ENCODE data around the gene LDHD. TPM values are rescaled to one million over a fixed set of nuclear protein-coding genes. Genes with fewer than 3 reads are reported as not detected.
A peak's percentile ranks its signal among the peaks of the same experiment; 100 is the strongest.

The LDHD gene
- total RNA-seq (2021; fragmentation: NEBNext Ultra II Directional; extraction: Animal tissue kit (Norgen Biotek cat#: 25700)): 1 to 10 TPM in 2 of 6 experiments, under 1 TPM in 4; 0.58 to 2.0 (median 0.77) TPM
- long read RNA-seq, partial matches to known transcripts: 0 of 3 reads
- long read RNA-seq, other reads (novel, unspliced or antisense): 0 of 3 reads

DNA sequence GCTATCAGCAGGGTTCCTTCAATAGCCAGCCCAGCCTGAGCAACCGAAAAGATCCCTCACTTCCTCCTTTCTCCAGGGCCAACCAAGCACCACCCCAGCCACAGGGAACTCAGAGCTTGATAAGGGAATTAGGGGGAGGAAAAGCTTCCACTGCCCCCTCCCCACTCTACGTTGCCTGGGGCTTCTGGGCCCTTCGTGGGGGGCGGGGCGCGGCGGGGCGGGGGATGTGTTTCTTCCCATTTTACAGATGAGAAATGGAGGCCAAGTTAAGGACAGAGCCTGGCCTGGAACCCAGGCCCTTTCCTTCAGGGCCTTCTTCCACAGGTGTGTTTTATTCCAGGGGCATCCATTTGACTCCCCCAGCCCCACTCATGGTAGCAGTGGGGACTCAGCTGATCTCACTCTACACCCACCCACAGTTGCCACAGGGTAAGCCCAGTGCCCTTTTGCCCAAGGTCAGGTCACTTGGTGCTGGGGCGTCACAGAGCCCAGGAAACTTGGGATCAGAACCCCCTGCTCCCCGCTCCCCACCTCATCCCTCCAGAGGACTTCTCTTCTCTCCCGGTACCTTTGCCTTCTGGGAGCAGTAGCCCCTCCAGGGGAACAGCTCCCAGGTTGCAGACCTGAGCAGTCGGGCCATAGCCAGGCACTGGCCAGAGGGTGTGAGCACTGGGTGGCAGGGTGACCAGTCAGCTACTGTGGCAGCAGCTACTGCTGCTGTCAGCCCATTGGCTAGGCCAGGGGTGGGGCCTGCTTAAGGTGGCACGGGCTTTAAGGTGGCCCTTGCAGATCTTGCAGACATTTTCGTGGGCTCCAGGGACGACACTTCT is at the start of gene LDHD:
Gene LDHD (minus strand): TSS at position 700 of the 830 bp plus-strand sequence. CDS start 60 bp downstream, at position 640.
- peaks cover 2% of the 10 kb centered on the region; the same call in 1 of the 2 replicates for H3K36me3 Mint-ChIP-seq (ENCODE audit: low read depth)
- H3K4me1 Mint-ChIP-seq (ENCODE audit: low read depth): peaks cover 9% of the 10 kb centered on the region
- H3K27me3 Mint-ChIP-seq (ENCODE audit: insufficient read depth): peaks cover 9% of the 10 kb centered on the region
- peaks cover 3% of the 10 kb centered on the region for H3K9me3 Mint-ChIP-seq
- TF ChIP-seq, protein P1, sequence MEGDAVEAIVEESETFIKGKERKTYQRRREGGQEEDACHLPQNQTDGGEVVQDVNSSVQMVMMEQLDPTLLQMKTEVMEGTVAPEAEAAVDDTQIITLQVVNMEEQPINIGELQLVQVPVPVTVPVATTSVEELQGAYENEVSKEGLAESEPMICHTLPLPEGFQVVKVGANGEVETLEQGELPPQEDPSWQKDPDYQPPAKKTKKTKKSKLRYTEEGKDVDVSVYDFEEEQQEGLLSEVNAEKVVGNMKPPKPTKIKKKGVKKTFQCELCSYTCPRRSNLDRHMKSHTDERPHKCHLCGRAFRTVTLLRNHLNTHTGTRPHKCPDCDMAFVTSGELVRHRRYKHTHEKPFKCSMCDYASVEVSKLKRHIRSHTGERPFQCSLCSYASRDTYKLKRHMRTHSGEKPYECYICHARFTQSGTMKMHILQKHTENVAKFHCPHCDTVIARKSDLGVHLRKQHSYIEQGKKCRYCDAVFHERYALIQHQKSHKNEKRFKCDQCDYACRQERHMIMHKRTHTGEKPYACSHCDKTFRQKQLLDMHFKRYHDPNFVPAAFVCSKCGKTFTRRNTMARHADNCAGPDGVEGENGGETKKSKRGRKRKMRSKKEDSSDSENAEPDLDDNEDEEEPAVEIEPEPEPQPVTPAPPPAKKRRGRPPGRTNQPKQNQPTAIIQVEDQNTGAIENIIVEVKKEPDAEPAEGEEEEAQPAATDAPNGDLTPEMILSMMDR (IDR thresholded peaks at IDR 0.05): no peak
- peak; percentile 29 for DNase-seq
- H3K27ac Mint-ChIP-seq: no peak within 1 kb of the TSS
- H3K4me3 Mint-ChIP-seq: peak within 1 kb of the TSS; percentile 80

DNA sequence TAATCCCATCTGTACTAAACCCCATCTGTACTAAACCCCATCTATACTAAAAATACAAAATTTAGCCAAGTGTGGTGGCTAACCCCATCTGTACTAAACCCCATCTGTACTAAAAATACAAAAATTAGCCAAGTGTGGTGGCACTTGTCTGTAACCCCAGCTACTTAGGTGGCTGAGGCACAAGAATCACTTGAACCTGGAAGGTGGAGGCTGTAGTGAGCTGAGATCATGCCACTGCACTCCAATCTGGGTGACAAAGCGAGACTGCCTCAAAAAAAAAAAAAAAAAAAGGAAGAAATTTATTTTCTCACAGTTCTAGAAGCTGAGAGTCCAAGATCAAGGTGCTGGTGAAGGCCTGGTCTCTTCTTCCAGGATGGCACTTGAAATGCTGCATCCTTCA is 43.8 kb upstream of the LDHD start:
- Mint-ChIP-seq H3K27me3 (ENCODE audit: insufficient read depth) (no peaks in the 10 kb centered on the region), H3K4me1 (ENCODE audit: low read depth) (no peaks in the 10 kb centered on the region), H3K4me3 (no peak overlapping the region), H3K27ac (no peak overlapping the region), H3K36me3 (ENCODE audit: low read depth) (peaks cover 78% of the 10 kb centered on the region), H3K9me3 (peaks cover 50% of the 10 kb centered on the region)
- DNase-seq: no peak
- TF ChIP-seq, protein P1 (IDR thresholded peaks at IDR 0.05): no peak

- H3K9me3 Mint-ChIP-seq: peaks cover 40% of the 10 kb centered on the region
- no peak overlapping the region for H3K27ac Mint-ChIP-seq
- peaks cover 15% of the 10 kb centered on the region for H3K4me1 Mint-ChIP-seq (ENCODE audit: low read depth)
- no peak for DNase-seq
- H3K36me3 Mint-ChIP-seq (ENCODE audit: low read depth): peaks cover 67% of the 10 kb centered on the region
- no peak overlapping the region for H3K4me3 Mint-ChIP-seq
- TF ChIP-seq, protein P1 (IDR thresholded peaks at IDR 0.05): no peak
- H3K27me3 Mint-ChIP-seq (ENCODE audit: insufficient read depth): no peaks in the 10 kb centered on the region
These were observed 36.1 kb upstream of the LDHD start for GRCh38 chr16:75152635-75153034.

DNA sequence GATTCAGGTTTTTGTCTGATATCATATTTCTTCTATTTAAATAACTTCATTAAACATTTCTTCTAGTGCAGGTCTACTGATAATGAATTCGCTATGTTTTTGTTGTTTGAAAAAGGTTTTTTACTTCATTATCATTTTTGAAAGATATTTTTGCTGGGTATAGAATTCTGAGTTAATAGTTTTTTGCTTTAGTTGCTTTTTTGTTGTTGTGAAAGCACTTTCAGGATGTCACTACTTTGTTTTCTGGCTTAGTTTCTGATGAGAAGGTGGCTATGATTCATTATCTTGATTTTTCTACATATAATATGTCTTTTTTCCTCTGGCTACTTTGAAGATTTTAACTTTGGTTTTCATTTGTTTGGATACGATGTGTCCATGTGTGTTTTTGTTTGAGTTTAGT is 35.2 kb upstream of the LDHD start:
- H3K36me3 Mint-ChIP-seq (ENCODE audit: low read depth): peaks cover 59% of the 10 kb centered on the region
- no peak overlapping the region for H3K4me3 Mint-ChIP-seq
- DNase-seq: no peak
- H3K27ac Mint-ChIP-seq: no peak overlapping the region
- TF ChIP-seq, protein P1 (IDR thresholded peaks at IDR 0.05): no peak
- H3K27me3 Mint-ChIP-seq (ENCODE audit: insufficient read depth): no peaks in the 10 kb centered on the region
- peaks cover 19% of the 10 kb centered on the region for H3K4me1 Mint-ChIP-seq (ENCODE audit: low read depth)
- peaks cover 40% of the 10 kb centered on the region for H3K9me3 Mint-ChIP-seq

GRCh38 chr16:75148311-75149195 is 32.0 kb upstream of the LDHD start, which contains the start of gene ZFP1:
TSS of gene ZFP1 (plus strand) at chr16:75148524. CDS start at chr16:75152952, 4,428 bp downstream.
- Mint-ChIP-seq H3K4me3 (peak within 1 kb of the TSS; percentile 93), H3K27me3 (ENCODE audit: insufficient read depth) (no peaks in the 10 kb centered on the region), H3K27ac (peak within 1 kb of the TSS; percentile 87), H3K36me3 (ENCODE audit: low read depth) (peaks cover 42% of the 10 kb centered on the region), H3K4me1 (ENCODE audit: low read depth) (peaks cover 19% of the 10 kb centered on the region), H3K9me3 (peaks cover 37% of the 10 kb centered on the region)
- TF ChIP-seq, protein P1 (IDR thresholded peaks at IDR 0.05): no peak
- DNase-seq: peak; percentile 88
